HCT116 (cell line): ENCODE measurements around the gene THOC2. TPM values are rescaled to one million over a fixed set of nuclear protein-coding genes. Genes with fewer than 3 reads are reported as not detected.
"Not testable (repeated sequence)": the region's sequence is repeated elsewhere in the genome, so short reads cannot be mapped to it uniquely, and the experiment has no call there.

Source experiments
- ATAC-seq: fragments of 200-7000 bp; cut with Tn5 transposase; 2 replicates; pipeline ENCODE4 v1.9.1; 2020; ENCODE audit warnings: mild to moderate bottlenecking, moderate library complexity
- BruUV-seq: library from RNA; stranded (reverse); fragments of 400-500 nt; replicated peaks from 2 replicates; lab custom pipeline; 2021; lab: Mats Ljungman, UMichigan
- CTCF ChIA-PET: fragments of 300-600 bp; sonication (Branson Sonifier 250); formaldehyde crosslinking; loops from one replicate; lab custom pipeline; 2021; ENCODE audit warnings: antibody characterized with exemption; lab: Charles Lee
- POLR2A ChIA-PET: fragments of 300-600, 350-600 bp; sonication (Branson Sonifier 250); formaldehyde crosslinking; loops from one replicate; lab custom pipeline; 2021; ENCODE audit warnings: antibody characterized with exemption; lab: Charles Lee
- RAD21 ChIA-PET, 2 experiments: fragments of 300-600 bp; sonication (Branson Sonifier 250); formaldehyde crosslinking; loops; one replicate each; lab custom pipeline; 2023; ENCODE audit warnings: low total read pairs in 2 of 2; ENCODE audit not compliant: uncharacterized antibody in 2 of 2, unreplicated experiment in 2 of 2, low non-redundant PET in 1 of 2; lab: Charles Lee
- DNase-seq: peaks from one replicate; pipeline ENCODE4 v3.0.0-alpha.2; 2010; ENCODE audit warnings: low read depth, low spot score
- H2AFZ ChIP-seq: fragments of 200-600 bp; shearing (Covaris generic), sonication (generic); 2 replicates; pipeline ENCODE4 v1.6.1; 2017; ENCODE audit warnings: low read depth, mixed run types, mixed read lengths, antibody characterized with exemption, low read length; ENCODE audit not compliant: poor library complexity, severe bottlenecking
- H3K27ac ChIP-seq: 2 replicates; pipeline ENCODE4 v1.5.1; 2012; ENCODE audit warnings: low read depth, low read length
- H3K27me3 ChIP-seq: fragments of 200-600 bp; sonication (generic); 2 replicates; pipeline ENCODE4 v1.6.1; 2016; ENCODE audit warnings: mixed run types, low read length, mixed read lengths; ENCODE audit not compliant: insufficient read depth
- H3K36me3 ChIP-seq, 2 experiments: fragments of 200-500 bp in 1 of 2; fragments of 200-600 bp in 1 of 2; sonication (Bioruptor generic) in 1 of 2; sonication (generic) in 1 of 2; 2 replicates each; pipeline versions ENCODE4 v1.5.1 to v1.6.1; 2014 to 2016; ENCODE audit warnings: low read length in 2 of 2, inconsistent platforms in 1 of 2, mixed read lengths in 1 of 2, mixed run types in 1 of 2; ENCODE audit not compliant: insufficient read depth in 2 of 2, control insufficient read depth in 1 of 2
- H3K4me1 ChIP-seq, 2 experiments: fragments of 200-600 bp in 1 of 2; sonication (generic) in 1 of 2; 2 replicates each; pipeline versions ENCODE4 v1.5.1 to v1.6.1; 2012 to 2017; ENCODE audit warnings: low read length in 2 of 2, inconsistent platforms in 1 of 2, mild to moderate bottlenecking in 1 of 2, mixed read lengths in 1 of 2, mixed run types in 1 of 2, moderate library complexity in 1 of 2; ENCODE audit not compliant: insufficient read depth in 2 of 2, control insufficient read depth in 1 of 2
- H3K4me2 ChIP-seq: fragments of 200-600 bp; sonication (generic); 2 replicates; pipeline ENCODE4 v1.6.1; 2017; ENCODE audit warnings: mixed run types, low read length, mixed read lengths
- H3K4me3 ChIP-seq, 2 experiments: fragments of 200-600 bp in 1 of 2; sonication (generic) in 1 of 2; replicated peaks in 1 of 2; 2 replicates each; pipeline ENCODE4 v1.5.1; 2011 to 2016; ENCODE audit warnings: low read length in 2 of 2, control low read depth in 1 of 2, low read depth in 1 of 2, mild to moderate bottlenecking in 1 of 2, mixed read lengths in 1 of 2, mixed run types in 1 of 2
- H3K79me2 ChIP-seq: fragments of 200-600 bp; sonication (generic); 2 replicates; pipeline ENCODE4 v1.6.1; 2017; ENCODE audit warnings: mild to moderate bottlenecking, mixed run types, low read length, moderate library complexity, mixed read lengths; ENCODE audit not compliant: insufficient read depth
- H3K9ac ChIP-seq: fragments of 200-600 bp; sonication (generic); 2 replicates; pipeline ENCODE4 v1.6.1; 2016; ENCODE audit warnings: low read length, mixed read lengths
- H3K9me2 ChIP-seq: fragments of 200-600 bp; sonication (generic), shearing (Covaris generic); 2 replicates; pipeline ENCODE4 v1.6.1; 2017; ENCODE audit warnings: mixed run types, mild to moderate bottlenecking, moderate library complexity; ENCODE audit not compliant: insufficient read depth
- H3K9me3 ChIP-seq, 2 experiments: fragments of 200-500 bp in 1 of 2; fragments of 200-600 bp in 1 of 2; sonication (Bioruptor generic) in 1 of 2; sonication (generic) in 1 of 2; 2 replicates each; pipeline ENCODE4 v1.6.1; 2014 to 2017; ENCODE audit warnings: low read length in 2 of 2, mixed read lengths in 2 of 2, inconsistent platforms in 1 of 2, low read depth in 1 of 2, mild to moderate bottlenecking in 1 of 2, mixed run types in 1 of 2, moderate library complexity in 1 of 2; ENCODE audit not compliant: control insufficient read depth in 1 of 2, insufficient read depth in 1 of 2
- H4K20me1 ChIP-seq: fragments of 200-600 bp; sonication (generic), shearing (Covaris generic); 2 replicates; pipeline ENCODE4 v1.6.1; 2017; ENCODE audit warnings: mixed run types, mild to moderate bottlenecking, moderate library complexity; ENCODE audit not compliant: insufficient read depth
- CBX3 ChIP-seq: IDR thresholded peaks from 2 replicates; pipeline ENCODE4 v1.6.1; 2012; ENCODE audit warnings: low read depth
- CEBPB ChIP-seq: IDR thresholded peaks from 2 replicates; pipeline ENCODE4 v1.6.1; 2012; ENCODE audit warnings: low read depth
- EZH2 ChIP-seq: fragments of 200-600 bp; sonication (generic); IDR thresholded peaks from 2 replicates; pipeline ENCODE4 v1.6.1; 2017; ENCODE audit warnings: antibody characterized with exemption, mixed run types
- FOSL1 ChIP-seq: IDR thresholded peaks from 2 replicates; pipeline ENCODE4 v1.6.1; 2012; ENCODE audit warnings: low read depth
- POLR2AphosphoS5 ChIP-seq: IDR thresholded peaks from 2 replicates; pipeline ENCODE4 v1.6.1; 2011; ENCODE audit warnings: mild to moderate bottlenecking, low read depth, low read length, moderate library complexity
- SIN3A ChIP-seq: IDR thresholded peaks from 2 replicates; pipeline ENCODE4 v1.6.1; 2012; ENCODE audit warnings: low read depth
- SP1 ChIP-seq: IDR thresholded peaks from 2 replicates; pipeline ENCODE4 v1.6.1; 2012; ENCODE audit warnings: low read depth
- SRF ChIP-seq: IDR thresholded peaks from 2 replicates; pipeline ENCODE4 v1.6.1; 2012; ENCODE audit warnings: low read depth
- TCF7L2 ChIP-seq: IDR thresholded peaks from 2 replicates; pipeline ENCODE4 v1.7.0; 2011; ENCODE audit warnings: borderline replicate concordance, inconsistent platforms; ENCODE audit not compliant: insufficient read depth, insufficient read length; ENCODE audit errors: extremely low read depth
- YY1 ChIP-seq: IDR thresholded peaks from 2 replicates; pipeline ENCODE4 v1.6.1; 2011; ENCODE audit warnings: low read length, low read depth, moderate library complexity, mild to moderate bottlenecking; ENCODE audit not compliant: insufficient replicate concordance; ENCODE audit errors: extremely low read depth
- ZNF274 ChIP-seq: fragments of 200-500 bp; sonication (Bioruptor generic); IDR thresholded peaks from 2 replicates; pipeline ENCODE4 v1.6.1; 2014; ENCODE audit warnings: mild to moderate bottlenecking, low read depth, low read length, inconsistent platforms
- intact Hi-C: fragments of 100-400 bp; cut with micrococcal nuclease; formaldehyde crosslinking; loops from 2 replicates; pipeline ENCODE4 v1.10.0; 2022
- total RNA-seq: library from RNA; stranded (reverse); gene quantifications from one replicate; pipeline ENCODE4 v1.2.1, GENCODE V29; 2021; ENCODE audit not compliant: unreplicated experiment
- TF ChIP-seq, protein P1 (sequence below): IDR thresholded peaks from 2 replicates; pipeline ENCODE4 v1.6.1; 2011; ENCODE audit warnings: mild to moderate bottlenecking, low read length, moderate library complexity; ENCODE audit not compliant: insufficient replicate concordance; ENCODE audit errors: extremely low read depth
- TF ChIP-seq, protein P2 (sequence below): IDR thresholded peaks from 2 replicates; pipeline ENCODE4 v1.6.1; 2012
- TF ChIP-seq, protein P3 (sequence below): IDR thresholded peaks from 2 replicates; pipeline ENCODE4 v1.6.1; 2012

The THOC2 gene
- total RNA-seq, 1 experiment from 2014 or later, result 85.3 TPM

DNA sequence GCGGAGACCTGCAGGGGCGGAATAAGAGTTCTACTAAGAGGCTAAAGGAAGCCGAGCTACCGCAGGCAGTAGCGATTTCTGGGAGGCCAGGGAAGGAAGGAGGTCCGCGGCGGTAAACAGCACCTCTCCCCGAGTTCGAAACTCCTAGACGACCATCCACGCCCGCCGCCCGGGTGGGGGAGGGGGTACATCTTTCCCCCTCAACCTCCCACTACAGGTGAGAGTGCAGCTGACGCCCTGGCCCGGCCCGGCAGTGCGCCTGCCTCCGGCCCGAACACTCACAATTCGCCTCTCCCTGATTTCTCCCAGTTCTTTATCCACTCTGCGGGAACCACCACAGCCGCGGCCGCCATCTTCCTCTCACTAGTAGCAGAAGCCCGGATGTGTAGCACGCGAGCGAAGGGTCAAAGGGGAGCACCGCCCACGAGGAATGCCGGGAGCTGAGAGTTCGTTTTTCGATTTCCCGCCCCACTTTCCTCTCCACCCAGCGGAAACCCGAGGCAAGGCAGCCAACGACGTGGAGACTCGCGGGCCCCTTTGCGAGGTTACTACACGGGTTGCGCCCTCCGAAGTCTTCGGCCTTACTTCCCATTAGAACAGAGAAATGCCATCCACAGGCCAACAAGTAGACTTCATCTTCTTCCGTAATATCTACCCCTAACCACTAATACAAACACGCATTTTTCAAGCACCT is at the start of gene THOC2 (continued):
- TF ChIP-seq, protein P1, sequence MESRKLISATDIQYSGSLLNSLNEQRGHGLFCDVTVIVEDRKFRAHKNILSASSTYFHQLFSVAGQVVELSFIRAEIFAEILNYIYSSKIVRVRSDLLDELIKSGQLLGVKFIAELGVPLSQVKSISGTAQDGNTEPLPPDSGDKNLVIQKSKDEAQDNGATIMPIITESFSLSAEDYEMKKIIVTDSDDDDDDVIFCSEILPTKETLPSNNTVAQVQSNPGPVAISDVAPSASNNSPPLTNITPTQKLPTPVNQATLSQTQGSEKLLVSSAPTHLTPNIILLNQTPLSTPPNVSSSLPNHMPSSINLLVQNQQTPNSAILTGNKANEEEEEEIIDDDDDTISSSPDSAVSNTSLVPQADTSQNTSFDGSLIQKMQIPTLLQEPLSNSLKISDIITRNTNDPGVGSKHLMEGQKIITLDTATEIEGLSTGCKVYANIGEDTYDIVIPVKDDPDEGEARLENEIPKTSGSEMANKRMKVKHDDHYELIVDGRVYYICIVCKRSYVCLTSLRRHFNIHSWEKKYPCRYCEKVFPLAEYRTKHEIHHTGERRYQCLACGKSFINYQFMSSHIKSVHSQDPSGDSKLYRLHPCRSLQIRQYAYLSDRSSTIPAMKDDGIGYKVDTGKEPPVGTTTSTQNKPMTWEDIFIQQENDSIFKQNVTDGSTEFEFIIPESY, result no peak
- TF ChIP-seq, protein P2, sequence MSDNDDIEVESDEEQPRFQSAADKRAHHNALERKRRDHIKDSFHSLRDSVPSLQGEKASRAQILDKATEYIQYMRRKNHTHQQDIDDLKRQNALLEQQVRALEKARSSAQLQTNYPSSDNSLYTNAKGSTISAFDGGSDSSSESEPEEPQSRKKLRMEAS, result peak; percentile 91

DNA sequence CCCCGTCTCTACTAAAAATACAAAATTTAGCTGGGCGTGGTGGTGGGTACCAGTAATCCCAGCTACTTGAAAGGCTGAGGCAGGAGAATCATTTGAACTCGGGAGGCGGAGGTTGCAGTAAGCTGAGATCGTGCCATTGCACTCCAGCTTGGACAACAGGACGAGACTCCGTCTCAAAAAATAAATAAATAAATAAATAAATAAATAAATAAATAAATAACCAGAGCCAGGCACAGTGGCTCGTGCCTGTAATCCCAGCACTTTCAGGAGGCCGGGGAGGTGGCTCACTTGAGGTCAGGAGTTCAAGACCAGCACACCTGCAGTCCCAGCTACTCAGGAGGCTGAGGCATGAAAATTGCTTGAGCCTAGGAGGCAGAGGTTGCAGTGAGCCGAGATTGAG is 48.9 kb upstream of the THOC2 start:
- H3K4me2 ChIP-seq, H3K9me3 ChIP-seq, H3K36me3 ChIP-seq, H3K27me3 ChIP-seq, intact Hi-C loops, CTCF ChIA-PET, H3K9me2 ChIP-seq, POLR2A ChIA-PET, H3K9ac ChIP-seq, H3K4me3 ChIP-seq, ATAC-seq, H3K79me2 ChIP-seq, BruUV-seq, RAD21 ChIA-PET, H3K27ac ChIP-seq, H2AFZ ChIP-seq, H4K20me1 ChIP-seq, DNase-seq: not testable (repeated sequence)
- H3K4me1 ChIP-seq, result peaks cover 2 to 17% of the 10 kb centered on the region in 2 experiments; a peak in 3 of 4 replicates

DNA sequence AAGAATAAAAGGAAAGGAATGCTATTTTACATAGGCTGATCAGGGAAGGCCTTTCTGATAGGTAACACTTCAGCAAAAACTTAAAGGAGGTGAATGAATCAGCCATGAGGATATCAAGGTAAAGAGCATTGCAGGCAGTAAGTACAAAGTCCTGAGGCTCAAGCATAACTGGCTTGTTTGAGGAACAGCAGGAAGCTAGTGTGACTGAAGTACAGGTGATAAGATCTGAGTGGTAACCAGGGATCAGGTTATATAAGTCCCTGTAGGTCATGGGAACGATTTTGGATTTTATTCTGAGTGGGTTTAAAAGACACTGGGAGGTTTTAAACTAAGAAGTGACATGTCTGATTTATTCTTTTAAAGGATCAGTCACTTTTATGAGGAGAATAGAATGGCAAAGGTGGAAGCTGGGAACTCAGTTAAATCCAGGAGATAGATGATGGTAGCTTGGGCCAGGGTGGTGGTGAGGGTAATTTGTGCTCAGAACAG is 47.1 kb upstream of the THOC2 start:
- RAD21 ChIA-PET, result no interaction called here
- H3K4me2 ChIP-seq, result no peak overlapping the region
- H4K20me1 ChIP-seq, result no peaks in the 10 kb centered on the region
- peaks cover 2 to 17% of the 10 kb centered on the region in 2 experiments; a peak in 3 of 4 replicates for H3K4me1 ChIP-seq
- no peak for ATAC-seq
- no peaks in the 10 kb centered on the region for H3K9me2 ChIP-seq
- H3K79me2 ChIP-seq, result no peaks in the 10 kb centered on the region
- DNase-seq, result no peak
- no peak overlapping the region for H3K9ac ChIP-seq
- intact Hi-C loops, result no loop called here
- no TSS peak for BruUV-seq
- CTCF ChIA-PET, result no interaction called here
- H3K4me3 ChIP-seq, result no peak overlapping the region
- no peaks in the 10 kb centered on the region for H3K27me3 ChIP-seq
- POLR2A ChIA-PET, result interaction anchor here (1.2 kb wide), 1 partner anchor 15 kb away, joined by 3 read pairs; no protein-coding TSS in a partner anchor
- H3K27ac ChIP-seq, result no peak overlapping the region
- H3K9me3 ChIP-seq, result no peaks in the 10 kb centered on the region
- H2AFZ ChIP-seq, result peak overlapping the region; percentile 26
- H3K36me3 ChIP-seq, result no peaks in the 10 kb centered on the region
- TF ChIP-seq SRF (no peak), SP1 (no peak), FOSL1 (no peak), TCF7L2 (no peak), SIN3A (no peak), ZNF274 (no peak), EZH2 (no peak), YY1 (no peak), CEBPB (no peak), CBX3 (no peak), POLR2AphosphoS5 (no peak)
- TF ChIP-seq, protein P2, result no peak
- TF ChIP-seq, protein P3, sequence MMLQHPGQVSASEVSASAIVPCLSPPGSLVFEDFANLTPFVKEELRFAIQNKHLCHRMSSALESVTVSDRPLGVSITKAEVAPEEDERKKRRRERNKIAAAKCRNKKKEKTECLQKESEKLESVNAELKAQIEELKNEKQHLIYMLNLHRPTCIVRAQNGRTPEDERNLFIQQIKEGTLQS, result no peak
